Measurements from ENCODE around the gene KRTAP4-7.
"Not testable (repeated sequence)": the region's sequence is repeated elsewhere in the genome, so short reads cannot be mapped to it uniquely, and the experiment has no call there.

DNA sequence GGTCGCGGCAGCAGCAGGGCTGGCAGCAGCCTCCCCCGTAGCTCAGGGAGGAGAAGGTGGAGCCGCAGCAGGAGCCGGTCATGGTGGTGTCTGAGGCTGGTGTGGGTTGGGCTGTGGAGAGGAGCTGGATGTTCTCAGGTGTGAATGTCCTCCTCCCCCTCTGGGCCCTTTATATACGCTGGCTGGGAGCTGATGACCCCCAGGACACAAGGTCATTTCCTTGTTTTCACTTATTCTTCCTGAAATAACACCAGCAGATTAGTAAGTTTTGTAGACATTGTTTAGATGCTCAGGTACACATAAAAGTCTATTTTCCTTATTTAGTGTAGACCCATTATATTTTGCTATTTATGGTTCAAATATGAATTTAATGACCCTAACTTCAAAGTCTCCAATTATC lies 28.8 kb upstream of the KRTAP4-7 start, which contains the start of gene KRTAP2-2:
- TF ChIP-seq POLR2A, CTCF (IDR thresholded peaks at IDR 0.05): not testable (repeated sequence)
